ENCODE results near the gene FURIN. TPM values are rescaled to one million over a fixed set of nuclear protein-coding genes. Genes with fewer than 3 reads are reported as not detected.

Gene FURIN
- polyA plus RNA-seq, 3 donors = 6.5 to 47.3 (median 14.3) TPM

DNA sequence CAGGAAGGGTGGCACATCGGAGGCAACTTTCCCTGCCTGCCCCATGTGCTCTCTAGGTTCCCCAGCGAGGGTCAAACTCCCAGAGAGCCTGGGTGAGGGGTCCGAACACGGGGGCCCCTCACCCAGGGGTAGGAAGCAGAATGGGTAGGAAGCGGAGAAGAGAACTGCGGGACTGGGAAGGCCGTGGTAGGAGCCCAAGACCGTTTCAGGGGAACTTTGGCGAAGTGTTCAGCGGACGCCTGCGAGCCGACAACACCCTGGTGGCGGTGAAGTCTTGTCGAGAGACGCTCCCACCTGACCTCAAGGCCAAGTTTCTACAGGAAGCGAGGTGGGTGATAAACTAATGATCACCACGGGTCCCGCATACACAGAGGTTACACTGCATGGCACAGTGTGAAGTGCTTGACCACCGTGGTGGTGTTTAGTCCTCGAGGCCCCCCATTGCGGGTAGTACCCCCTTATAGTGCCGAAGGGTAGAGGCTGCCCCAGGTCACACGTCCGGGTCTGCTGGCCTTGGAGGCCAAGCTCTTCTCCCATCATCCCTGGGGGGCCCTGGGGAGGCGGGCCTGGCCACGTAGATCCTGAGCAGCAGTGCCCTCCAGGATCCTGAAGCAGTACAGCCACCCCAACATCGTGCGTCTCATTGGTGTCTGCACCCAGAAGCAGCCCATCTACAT is 24.2 kb downstream of the FURIN start:
- no peak for DNase-seq
- peaks cover 34% of the 10 kb centered on the region for H3K4me1 Mint-ChIP-seq
- peaks cover 83 to 85% of the 10 kb centered on the region in 2 donors for H3K36me3 ChIP-seq (replicated peaks in 1 of 2; ENCODE audit: control insufficient read depth in 1 of 2, insufficient read depth in 2 of 2, low read length in 2 of 2)

DNA sequence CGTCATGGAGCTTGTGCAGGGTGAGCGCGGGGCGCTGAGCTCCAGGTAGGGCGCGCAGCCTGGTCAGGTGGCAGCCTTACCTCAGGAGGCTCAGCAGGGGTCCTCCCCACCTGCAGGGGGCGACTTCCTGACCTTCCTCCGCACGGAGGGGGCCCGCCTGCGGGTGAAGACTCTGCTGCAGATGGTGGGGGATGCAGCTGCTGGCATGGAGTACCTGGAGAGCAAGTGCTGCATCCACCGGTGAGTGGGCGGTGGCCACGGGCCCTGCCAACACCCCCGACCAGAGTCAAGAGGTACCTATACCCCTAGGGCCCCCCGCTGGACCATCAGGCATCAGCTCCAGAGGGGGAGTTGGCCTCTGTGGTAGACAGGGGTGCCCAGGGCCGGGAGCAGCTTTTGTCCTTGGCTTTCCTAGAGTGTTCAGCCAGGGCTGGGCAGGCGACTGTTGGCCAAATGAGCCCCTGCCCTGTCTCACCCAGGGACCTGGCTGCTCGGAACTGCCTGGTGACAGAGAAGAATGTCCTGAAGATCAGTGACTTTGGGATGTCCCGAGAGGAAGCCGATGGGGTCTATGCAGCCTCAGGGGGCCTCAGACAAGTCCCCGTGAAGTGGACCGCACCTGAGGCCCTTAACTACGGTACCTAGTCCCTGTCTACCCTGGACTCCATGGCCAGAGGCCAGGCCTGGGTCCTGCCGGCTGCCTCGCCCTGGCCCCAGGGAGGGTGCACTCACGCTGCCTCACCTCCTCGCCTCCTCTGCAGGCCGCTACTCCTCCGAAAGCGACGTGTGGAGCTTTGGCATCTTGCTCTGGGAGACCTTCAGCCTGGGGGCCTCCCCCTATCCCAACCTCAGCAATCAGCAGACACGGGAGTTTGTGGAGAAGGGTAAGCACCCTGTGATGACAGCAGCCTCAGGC is 25.0 kb downstream of the FURIN start:
- peak overlapping the region in 1 of 2 donors; percentile 20 for H3K27ac ChIP-seq (ENCODE audit: low read depth in 1 of 2, low read length in 2 of 2)
- no peak overlapping the region for H3K9ac ChIP-seq (ENCODE audit: insufficient read depth, low read length, poor library complexity, severe bottlenecking)
- peaks cover 35 to 42% of the 10 kb centered on the region in 2 donors for H3K4me1 ChIP-seq (ENCODE audit: control insufficient read depth in 1 of 2, insufficient read depth in 2 of 2, low read length in 2 of 2)
- peaks cover 75 to 77% of the 10 kb centered on the region in 2 donors for H3K36me3 ChIP-seq (replicated peaks in 1 of 2; ENCODE audit: control insufficient read depth in 1 of 2, insufficient read depth in 2 of 2, low read length in 2 of 2)
- 96% methylated on average over 26 of the region's 33 CpGs for WGBS (ENCODE audit: insufficient coverage)
- TF ChIP-seq, protein P1, sequence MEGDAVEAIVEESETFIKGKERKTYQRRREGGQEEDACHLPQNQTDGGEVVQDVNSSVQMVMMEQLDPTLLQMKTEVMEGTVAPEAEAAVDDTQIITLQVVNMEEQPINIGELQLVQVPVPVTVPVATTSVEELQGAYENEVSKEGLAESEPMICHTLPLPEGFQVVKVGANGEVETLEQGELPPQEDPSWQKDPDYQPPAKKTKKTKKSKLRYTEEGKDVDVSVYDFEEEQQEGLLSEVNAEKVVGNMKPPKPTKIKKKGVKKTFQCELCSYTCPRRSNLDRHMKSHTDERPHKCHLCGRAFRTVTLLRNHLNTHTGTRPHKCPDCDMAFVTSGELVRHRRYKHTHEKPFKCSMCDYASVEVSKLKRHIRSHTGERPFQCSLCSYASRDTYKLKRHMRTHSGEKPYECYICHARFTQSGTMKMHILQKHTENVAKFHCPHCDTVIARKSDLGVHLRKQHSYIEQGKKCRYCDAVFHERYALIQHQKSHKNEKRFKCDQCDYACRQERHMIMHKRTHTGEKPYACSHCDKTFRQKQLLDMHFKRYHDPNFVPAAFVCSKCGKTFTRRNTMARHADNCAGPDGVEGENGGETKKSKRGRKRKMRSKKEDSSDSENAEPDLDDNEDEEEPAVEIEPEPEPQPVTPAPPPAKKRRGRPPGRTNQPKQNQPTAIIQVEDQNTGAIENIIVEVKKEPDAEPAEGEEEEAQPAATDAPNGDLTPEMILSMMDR (IDR thresholded peaks at IDR 0.05) = no peak
- Mint-ChIP-seq H3K4me1 (peaks cover 32% of the 10 kb centered on the region), H3K4me3 (no peak overlapping the region), H3K27ac (peak overlapping the region in 5 of 7 donors; percentile 35 to 73 (median 54)), H3K36me3 (peaks cover 56 to 80% of the 10 kb centered on the region in 2 donors), H3K9me3 (no peaks in the 10 kb centered on the region), H3K27me3 (ENCODE audit: low read depth in 3 of 3) (peaks cover 0 to 2% (median 0%) of the 10 kb centered on the region in 3 donors)
- no peak for DNase-seq
- H3K9me3 ChIP-seq (replicated peaks in 1 of 2; ENCODE audit: control insufficient read depth in 1 of 2, insufficient read depth in 1 of 2, low read length in 2 of 2) = no peaks in the 10 kb centered on the region
- H4K20me1 ChIP-seq (ENCODE audit: insufficient read depth, low read length) = peaks cover 94% of the 10 kb centered on the region
- no peaks in the 10 kb centered on the region for H3K27me3 ChIP-seq (ENCODE audit: control insufficient read depth in 2 of 2, insufficient read depth in 2 of 2, low read length in 2 of 2)
- H2AFZ ChIP-seq (ENCODE audit: insufficient read depth, low read depth, low read length, poor library complexity, severe bottlenecking) = no peak overlapping the region
- H3K4me3 ChIP-seq (replicated peaks in 1 of 3; ENCODE audit: low read depth in 2 of 3, low read length in 3 of 3) = no peak overlapping the region
- intact Hi-C loops (cut with micrococcal nuclease) = no loop called here
- H3K79me2 ChIP-seq (ENCODE audit: insufficient read depth, low read length) = peaks cover 52% of the 10 kb centered on the region
- no peak overlapping the region for H3K4me2 ChIP-seq (replicated peaks; ENCODE audit: extremely low read depth, low read length, poor library complexity, severe bottlenecking)

More for the DNA sequence above, 24.2 kb downstream of the FURIN start:
- peaks cover 96% of the 10 kb centered on the region for H4K20me1 ChIP-seq (ENCODE audit: insufficient read depth, low read length)
- H3K27me3 ChIP-seq (ENCODE audit: control insufficient read depth in 2 of 2, insufficient read depth in 2 of 2, low read length in 2 of 2) = no peaks in the 10 kb centered on the region
- H3K4me3 Mint-ChIP-seq = no peak overlapping the region
- H3K4me2 ChIP-seq (replicated peaks; ENCODE audit: extremely low read depth, low read length, poor library complexity, severe bottlenecking) = no peak overlapping the region
- intact Hi-C loops (cut with micrococcal nuclease) = no loop called here
- TF ChIP-seq, protein P1 (IDR thresholded peaks at IDR 0.05) = no peak
- no peak overlapping the region for H3K4me3 ChIP-seq (replicated peaks in 1 of 3; ENCODE audit: low read depth in 2 of 3, low read length in 3 of 3)
- no peak overlapping the region for H3K9ac ChIP-seq (ENCODE audit: insufficient read depth, low read length, poor library complexity, severe bottlenecking)
- peak overlapping the region in 5 of 7 donors; percentile 46 to 89 (median 69) for H3K27ac Mint-ChIP-seq
- H3K27ac ChIP-seq (ENCODE audit: low read depth in 1 of 2, low read length in 2 of 2) = peak overlapping the region in 1 of 2 donors; percentile 22
- 97% methylated on average over 20 of the region's 29 CpGs for WGBS (ENCODE audit: insufficient coverage)
- H3K9me3 ChIP-seq (replicated peaks in 1 of 2; ENCODE audit: control insufficient read depth in 1 of 2, insufficient read depth in 1 of 2, low read length in 2 of 2) = no peaks in the 10 kb centered on the region
- peaks cover 33 to 44% of the 10 kb centered on the region in 2 donors for H3K4me1 ChIP-seq (ENCODE audit: control insufficient read depth in 1 of 2, insufficient read depth in 2 of 2, low read length in 2 of 2)
- peaks cover 60% of the 10 kb centered on the region for H3K79me2 ChIP-seq (ENCODE audit: insufficient read depth, low read length)
- peaks cover 0 to 2% (median 0%) of the 10 kb centered on the region in 3 donors for H3K27me3 Mint-ChIP-seq (ENCODE audit: low read depth in 3 of 3)
- peaks cover 62 to 88% of the 10 kb centered on the region in 2 donors for H3K36me3 Mint-ChIP-seq
- H3K9me3 Mint-ChIP-seq = no peaks in the 10 kb centered on the region
- no peak overlapping the region for H2AFZ ChIP-seq (ENCODE audit: insufficient read depth, low read depth, low read length, poor library complexity, severe bottlenecking)
